HG02678 (cell line): ENCODE results near the gene ZNF662.

ENCODE experiments used
- ATAC-seq: cut with Tn5 transposase; IDR thresholded peaks from one replicate; pipeline ENCODE4 v1.9.1; 2021; ENCODE audit warnings: mild to moderate bottlenecking, moderate library complexity; ENCODE audit not compliant: unreplicated experiment

The ZNF662 gene

DNA sequence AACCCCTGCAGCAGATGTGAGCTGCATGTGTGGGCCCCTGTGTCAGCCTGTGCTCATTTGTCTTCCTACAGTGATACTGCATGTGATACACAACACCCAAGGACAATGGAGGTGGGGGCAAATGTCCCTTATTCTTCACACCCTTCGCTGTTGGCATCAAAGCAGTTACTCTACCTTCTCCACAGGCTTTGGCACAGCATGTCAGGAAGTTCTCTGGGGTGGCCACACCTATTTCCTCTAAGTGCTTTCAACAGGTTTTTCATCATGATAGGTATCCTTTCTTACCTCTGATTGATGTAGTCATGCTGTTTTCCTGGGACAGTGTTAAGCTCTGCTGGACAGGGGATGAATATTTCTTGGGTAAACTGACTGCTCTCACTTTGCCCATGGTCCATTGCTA lies 29.5 kb downstream of the ZNF662 start:
- no peak for ATAC-seq

GRCh38 chr3:42936157-42936981 lies 30.4 kb downstream of the ZNF662 start:
- ATAC-seq = no peak

- no peak for ATAC-seq
Measured at GRCh38 chr3:42937334-42937733, 31.4 kb downstream of the ZNF662 start.

GRCh38 chr3:42942693-42943092 lies 36.8 kb downstream of the ZNF662 start:
- no peak for ATAC-seq

GRCh38 chr3:42946050-42946449 lies 40.1 kb downstream of the ZNF662 start:
- no peak for ATAC-seq

DNA sequence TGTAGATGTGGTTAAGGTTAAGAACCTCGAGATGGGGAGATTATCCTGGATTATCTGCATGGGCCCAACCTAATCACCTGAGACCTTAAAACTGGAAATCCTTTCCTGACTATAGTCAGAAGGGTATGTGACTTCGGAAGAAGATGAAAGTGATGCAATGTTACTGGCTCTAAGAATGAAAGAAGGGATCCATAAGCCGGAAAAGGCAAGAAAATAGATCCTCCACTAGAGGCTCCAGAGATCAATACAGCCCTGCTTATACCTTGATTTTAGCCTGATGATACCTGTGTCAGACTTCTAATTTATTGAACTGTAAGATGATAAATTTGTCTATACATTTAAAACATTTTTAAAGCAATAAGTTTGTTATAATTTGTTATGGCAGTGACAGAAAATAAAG lies 51.6 kb downstream of the ZNF662 start:
- ATAC-seq = no peak

DNA sequence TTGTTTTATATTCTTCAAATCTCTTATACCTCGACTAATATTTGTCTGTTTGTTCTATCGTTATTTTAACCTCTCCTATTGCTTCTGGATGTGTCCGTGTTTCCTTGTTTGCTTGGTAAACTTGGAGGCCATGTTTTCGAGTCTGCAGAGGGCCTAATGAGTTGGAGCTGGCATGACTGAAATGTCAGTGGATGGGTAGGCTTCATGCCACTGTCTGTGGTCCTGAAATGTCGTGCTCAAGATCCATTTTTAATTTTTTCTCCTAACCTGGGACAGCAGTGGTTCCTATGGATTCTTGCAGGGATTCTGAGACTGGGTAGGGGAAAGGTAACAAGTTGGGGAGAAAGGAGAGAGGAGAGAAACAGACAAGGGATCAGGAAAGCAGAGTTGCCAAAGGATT lies 54.3 kb downstream of the ZNF662 start:
- ATAC-seq = no peak

DNA sequence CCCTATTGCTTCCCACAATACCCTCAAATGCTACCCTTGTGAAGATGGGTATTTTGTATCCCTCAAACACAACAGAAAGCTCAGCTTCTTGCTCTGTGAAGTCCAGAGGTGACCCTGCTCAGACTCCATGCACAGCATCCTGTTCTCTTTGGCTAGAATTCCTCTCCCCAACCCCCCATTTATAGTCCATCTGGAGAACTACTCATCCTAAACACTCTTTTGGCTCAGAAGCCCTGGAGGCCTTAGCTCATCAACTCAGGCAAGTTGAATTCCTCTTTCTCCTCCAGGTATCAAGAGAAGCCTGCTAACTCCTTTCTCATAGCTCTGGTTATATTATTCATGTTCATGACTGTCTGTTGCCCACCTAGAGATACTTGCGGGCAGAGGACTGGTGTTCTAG lies 54.8 kb downstream of the ZNF662 start:
- no peak for ATAC-seq

DNA sequence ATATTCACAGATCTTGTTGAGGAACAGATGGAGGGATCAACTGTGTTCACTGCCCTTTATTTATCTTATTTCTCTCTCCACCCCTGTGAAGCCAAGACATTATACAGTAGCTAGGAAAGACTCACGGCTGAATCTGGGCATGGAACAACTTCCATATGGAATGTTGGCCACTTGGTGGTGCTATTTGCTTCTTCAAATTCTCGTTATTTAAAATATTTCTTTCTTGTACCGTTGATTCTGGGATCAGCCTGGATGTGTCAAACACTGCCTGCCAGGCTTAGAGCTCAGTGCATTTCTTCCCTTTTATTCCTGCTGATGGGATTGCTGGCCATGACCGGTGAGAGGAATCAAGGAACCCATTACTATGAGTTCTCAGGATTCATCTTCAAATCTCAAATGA lies 55.7 kb downstream of the ZNF662 start:
- no peak for ATAC-seq

- ATAC-seq = no peak
Measured at GRCh38 chr3:42963269-42963668, 57.3 kb downstream of the ZNF662 start.

DNA sequence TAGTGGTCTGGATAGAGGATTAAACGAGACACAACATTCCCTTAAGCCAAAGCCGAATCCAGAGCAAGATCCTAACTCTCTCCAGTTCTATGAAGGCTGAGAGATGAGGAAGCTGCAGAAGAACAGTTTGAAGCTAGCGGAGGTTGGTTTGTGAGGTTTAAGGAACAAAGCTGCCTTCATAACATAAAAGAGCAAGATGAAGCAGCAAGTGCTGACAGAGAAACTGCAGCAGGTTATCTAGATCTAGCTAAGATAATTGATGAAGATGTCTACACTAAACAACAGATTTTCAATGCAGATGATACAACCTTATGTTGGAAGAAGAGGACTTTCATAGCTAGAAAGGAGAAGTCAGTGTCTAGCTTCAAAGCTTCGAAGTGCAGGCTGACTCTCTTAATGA lies 58.3 kb downstream of the ZNF662 start:
- ATAC-seq = no peak
